HCT116 (cell line): ENCODE results near the gene NPIPB2.

Source experiments
- ATF3 ChIP-seq: IDR thresholded peaks from 2 replicates; pipeline ENCODE4 v1.6.1; 2012
- CTCF ChIP-seq, 3 experiments: fragments of 200-600 bp in 1 of 3; sonication (generic) in 1 of 3; IDR thresholded peaks in 2 of 3; conservative IDR thresholded peaks in 1 of 3; 2 replicates each; pipeline ENCODE4 v1.5.1; 2012 to 2017; ENCODE audit warnings: low read depth in 2 of 3, low read length in 2 of 3, antibody characterized with exemption in 1 of 3, borderline replicate concordance in 1 of 3, control low read depth in 1 of 3, mild to moderate bottlenecking in 1 of 3, mixed read lengths in 1 of 3, mixed run types in 1 of 3, moderate library complexity in 1 of 3; ENCODE audit not compliant: insufficient read depth in 1 of 3
- EZH2phosphoT487 ChIP-seq: fragments of 200-600 bp; IDR thresholded peaks from 2 replicates; pipeline ENCODE4 v1.6.1; 2018; ENCODE audit warnings: antibody characterized with exemption, borderline replicate concordance
- JUND ChIP-seq: IDR thresholded peaks from 2 replicates; pipeline ENCODE4 v1.6.1; 2012
- MAX ChIP-seq: IDR thresholded peaks from 2 replicates; pipeline ENCODE4 v1.6.1; 2012
- POLR2A ChIP-seq: IDR thresholded peaks from 2 replicates; pipeline ENCODE4 v1.7.0; 2011; ENCODE audit warnings: borderline replicate concordance; ENCODE audit not compliant: insufficient read depth, insufficient read length; ENCODE audit errors: extremely low read depth
- POLR2AphosphoS5 ChIP-seq: IDR thresholded peaks from 2 replicates; pipeline ENCODE4 v1.6.1; 2011; ENCODE audit warnings: mild to moderate bottlenecking, low read depth, low read length, moderate library complexity
- RAD21 ChIP-seq: IDR thresholded peaks from 2 replicates; pipeline ENCODE4 v1.6.1; 2012; ENCODE audit warnings: low read depth, mild to moderate bottlenecking
- REST ChIP-seq: IDR thresholded peaks from 2 replicates; pipeline ENCODE4 v1.6.1; 2012; ENCODE audit warnings: low read depth
- SIN3A ChIP-seq: IDR thresholded peaks from 2 replicates; pipeline ENCODE4 v1.6.1; 2012; ENCODE audit warnings: low read depth
- ZFX ChIP-seq: fragments of 450-650 bp; IDR thresholded peaks from 2 replicates; pipeline ENCODE4 v1.6.1; 2017
- ZNF274 ChIP-seq: fragments of 200-500 bp; sonication (Bioruptor generic); IDR thresholded peaks from 2 replicates; pipeline ENCODE4 v1.6.1; 2014; ENCODE audit warnings: mild to moderate bottlenecking, low read depth, low read length, inconsistent platforms

GRCh38 chr16:11978080-11978479 lies 36.2 kb upstream of the NPIPB2 start:
- TF ChIP-seq EZH2phosphoT487, result no peak
- TF ChIP-seq REST, result no peak
- TF ChIP-seq CTCF (IDR thresholded peaks at IDR 0.05 in 2 of 3, conservative IDR thresholded peaks at IDR 0.05 in 1 of 3; ENCODE audit: borderline replicate concordance in 1 of 3, insufficient read depth in 1 of 3, low read depth in 2 of 3, low read length in 2 of 3), result no peak
- TF ChIP-seq MAX, result no peak
- no peak for TF ChIP-seq ZNF274
- no peak for TF ChIP-seq POLR2AphosphoS5
- no peak for TF ChIP-seq RAD21
- TF ChIP-seq JUND, result no peak
- TF ChIP-seq SIN3A, result no peak
- TF ChIP-seq POLR2A, result no peak
- TF ChIP-seq ZFX, result no peak
- no peak for TF ChIP-seq ATF3
